Measurements from ENCODE around the gene CDKAL1. TPM values are rescaled to one million over a fixed set of nuclear protein-coding genes. Genes with fewer than 3 reads are reported as not detected.

The CDKAL1 gene
- total RNA-seq, 1 donor, result 20.0 TPM

DNA sequence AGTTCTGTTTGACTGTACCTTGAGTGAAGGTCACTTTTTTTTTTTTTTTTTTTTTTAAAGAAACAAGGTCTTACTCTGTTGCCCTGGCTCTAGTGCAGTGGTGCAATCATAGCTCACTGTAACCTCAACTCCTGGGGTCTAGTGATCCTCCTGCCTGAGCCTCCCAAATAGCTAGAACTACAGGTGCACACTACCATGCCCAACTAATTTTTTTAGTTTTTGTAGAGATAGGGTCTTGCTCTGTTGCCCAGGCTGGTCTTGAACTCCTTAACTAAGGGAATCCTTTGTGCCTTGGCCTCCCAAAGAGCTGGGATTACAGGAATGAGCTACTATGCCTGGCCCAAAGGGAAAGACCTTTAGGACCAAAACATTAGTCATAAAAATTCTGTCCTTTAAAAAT lies 413.7 kb downstream of the CDKAL1 start:
- TF ChIP-seq, protein P1, sequence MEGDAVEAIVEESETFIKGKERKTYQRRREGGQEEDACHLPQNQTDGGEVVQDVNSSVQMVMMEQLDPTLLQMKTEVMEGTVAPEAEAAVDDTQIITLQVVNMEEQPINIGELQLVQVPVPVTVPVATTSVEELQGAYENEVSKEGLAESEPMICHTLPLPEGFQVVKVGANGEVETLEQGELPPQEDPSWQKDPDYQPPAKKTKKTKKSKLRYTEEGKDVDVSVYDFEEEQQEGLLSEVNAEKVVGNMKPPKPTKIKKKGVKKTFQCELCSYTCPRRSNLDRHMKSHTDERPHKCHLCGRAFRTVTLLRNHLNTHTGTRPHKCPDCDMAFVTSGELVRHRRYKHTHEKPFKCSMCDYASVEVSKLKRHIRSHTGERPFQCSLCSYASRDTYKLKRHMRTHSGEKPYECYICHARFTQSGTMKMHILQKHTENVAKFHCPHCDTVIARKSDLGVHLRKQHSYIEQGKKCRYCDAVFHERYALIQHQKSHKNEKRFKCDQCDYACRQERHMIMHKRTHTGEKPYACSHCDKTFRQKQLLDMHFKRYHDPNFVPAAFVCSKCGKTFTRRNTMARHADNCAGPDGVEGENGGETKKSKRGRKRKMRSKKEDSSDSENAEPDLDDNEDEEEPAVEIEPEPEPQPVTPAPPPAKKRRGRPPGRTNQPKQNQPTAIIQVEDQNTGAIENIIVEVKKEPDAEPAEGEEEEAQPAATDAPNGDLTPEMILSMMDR (IDR thresholded peaks at IDR 0.05; ENCODE audit: insufficient read depth, low read length), result no peak
- DNase-seq (ENCODE audit: low read depth), result no peak
- H3K4me3 ChIP-seq (ENCODE audit: low read depth, low read length), result no peak overlapping the region

DNA sequence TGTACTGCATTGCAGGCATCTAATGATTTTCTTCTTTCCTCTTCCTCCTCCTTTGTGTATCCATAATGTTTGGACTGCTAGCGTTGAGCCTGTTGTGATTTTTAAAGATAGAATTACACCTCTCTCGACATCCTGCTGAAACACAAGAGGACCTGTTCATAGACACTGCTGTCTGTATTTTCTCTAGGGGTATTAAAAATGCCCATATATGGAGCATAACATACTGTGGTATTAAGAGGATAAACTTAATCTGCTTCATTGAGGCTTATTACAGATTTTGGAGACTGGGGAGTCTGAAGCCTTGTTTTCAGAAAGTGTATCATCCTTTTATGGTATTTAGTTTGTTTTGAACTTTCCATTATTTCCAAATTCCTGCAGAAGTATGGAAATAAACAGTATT lies 414.3 kb downstream of the CDKAL1 start:
- DNase-seq (ENCODE audit: low read depth), result no peak
- no peak overlapping the region for H3K4me3 ChIP-seq (ENCODE audit: low read depth, low read length)
- TF ChIP-seq, protein P1 (IDR thresholded peaks at IDR 0.05; ENCODE audit: insufficient read depth, low read length), result no peak

DNA sequence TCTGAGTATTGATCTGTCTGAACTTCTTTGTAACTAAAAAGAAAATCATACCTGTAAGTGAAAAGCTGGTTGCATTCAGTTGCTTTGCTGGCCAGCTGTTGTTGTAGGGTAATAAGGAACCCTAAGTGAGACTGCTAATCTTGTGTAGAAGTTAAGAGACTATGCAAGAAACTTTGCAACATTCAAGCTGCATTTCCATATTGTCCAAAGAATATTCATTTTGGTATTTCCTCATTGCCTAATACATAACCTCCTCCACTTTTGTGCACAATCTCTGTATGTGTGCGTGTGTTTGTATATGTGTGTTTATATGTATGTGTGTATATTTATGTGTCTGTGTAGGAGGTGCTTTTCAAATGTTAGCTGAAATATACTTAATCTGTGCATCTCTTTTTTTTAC lies 414.9 kb downstream of the CDKAL1 start:
- DNase-seq (ENCODE audit: low read depth), result no peak
- TF ChIP-seq, protein P1 (IDR thresholded peaks at IDR 0.05; ENCODE audit: insufficient read depth, low read length), result no peak
- no peak overlapping the region for H3K4me3 ChIP-seq (ENCODE audit: low read depth, low read length)

DNA sequence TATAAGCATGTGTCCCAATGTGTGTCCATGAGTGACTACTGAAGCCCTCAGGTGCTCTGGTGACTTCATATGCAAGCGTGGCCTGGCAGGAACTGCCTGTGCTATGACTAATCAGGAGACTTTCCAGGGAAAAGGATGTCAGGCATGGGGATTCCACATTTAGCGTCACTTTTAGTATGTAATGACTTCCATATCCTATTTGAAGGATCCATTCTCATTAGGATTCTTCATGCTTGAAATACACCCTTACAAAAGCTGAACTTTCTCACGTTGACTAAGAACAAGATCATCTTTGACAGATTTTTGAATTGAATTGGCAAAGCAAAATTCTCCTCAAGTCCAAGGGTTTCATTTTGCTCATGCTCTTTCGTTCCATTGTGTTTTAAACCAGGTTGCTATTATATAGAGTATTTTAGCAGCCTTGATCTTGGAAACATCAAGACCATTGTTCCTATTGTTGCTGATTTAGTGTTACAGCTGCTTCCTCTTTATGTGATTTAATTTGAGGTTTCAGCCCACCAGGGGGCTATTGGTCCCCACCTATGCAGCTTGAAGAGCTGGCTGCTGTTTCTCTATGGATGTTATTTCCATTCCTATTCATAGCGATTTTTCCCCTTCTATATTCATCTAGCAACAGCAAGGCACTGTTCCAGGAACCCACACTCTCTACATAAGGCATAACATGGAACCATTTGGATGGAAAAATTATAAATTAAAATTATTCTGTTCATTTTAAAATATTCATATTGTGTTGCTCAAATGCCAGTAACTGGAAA lies 418.6 kb downstream of the CDKAL1 start:
- peak; percentile 60 for DNase-seq (ENCODE audit: low read depth)
- no peak overlapping the region for H3K4me3 ChIP-seq (ENCODE audit: low read depth, low read length)
- TF ChIP-seq, protein P1 (IDR thresholded peaks at IDR 0.05; ENCODE audit: insufficient read depth, low read length), result no peak

DNA sequence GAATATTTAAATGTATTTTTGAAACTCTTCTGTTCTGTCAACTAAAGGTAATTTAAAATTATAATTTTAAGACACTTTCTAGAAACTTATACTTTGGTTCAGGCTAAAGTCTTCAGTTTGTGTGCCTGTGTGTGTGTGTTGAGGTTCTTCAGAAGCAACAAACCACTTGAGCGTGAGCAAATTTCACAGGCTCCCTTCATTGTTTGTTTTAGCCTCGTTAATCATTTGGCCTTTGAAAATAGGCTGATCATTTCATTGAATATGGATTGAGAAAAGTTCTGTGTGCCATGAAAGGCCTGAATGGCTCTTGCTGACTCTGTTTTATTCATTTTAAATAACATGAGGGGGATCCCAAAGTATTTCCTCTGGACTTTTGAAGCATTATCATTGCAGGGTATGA lies 420.1 kb downstream of the CDKAL1 start:
- no peak overlapping the region for H3K4me3 ChIP-seq (ENCODE audit: low read depth, low read length)
- TF ChIP-seq, protein P1 (IDR thresholded peaks at IDR 0.05; ENCODE audit: insufficient read depth, low read length), result no peak
- DNase-seq (ENCODE audit: low read depth), result no peak

DNA sequence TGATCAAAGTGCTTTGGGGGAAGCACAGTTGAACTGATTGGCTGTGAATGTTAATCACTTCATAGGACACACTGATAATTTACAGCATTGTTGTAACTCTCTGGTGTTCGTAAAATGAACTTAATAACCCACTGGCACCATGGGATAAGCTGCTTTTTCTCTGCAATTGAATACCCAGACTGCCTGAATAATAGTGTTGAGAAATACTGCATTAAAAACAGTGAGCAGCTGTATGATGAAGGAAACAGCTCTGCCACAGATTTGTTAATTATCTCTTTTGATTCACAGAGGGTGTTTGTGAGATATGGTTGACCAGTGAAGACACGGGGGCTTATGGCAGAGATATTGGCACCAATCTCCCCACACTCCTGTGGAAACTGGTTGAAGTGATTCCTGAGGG lies 420.9 kb downstream of the CDKAL1 start:
- no peak overlapping the region for H3K4me3 ChIP-seq (ENCODE audit: low read depth, low read length)
- no peak for DNase-seq (ENCODE audit: low read depth)
- TF ChIP-seq, protein P1 (IDR thresholded peaks at IDR 0.05; ENCODE audit: insufficient read depth, low read length), result no peak

DNA sequence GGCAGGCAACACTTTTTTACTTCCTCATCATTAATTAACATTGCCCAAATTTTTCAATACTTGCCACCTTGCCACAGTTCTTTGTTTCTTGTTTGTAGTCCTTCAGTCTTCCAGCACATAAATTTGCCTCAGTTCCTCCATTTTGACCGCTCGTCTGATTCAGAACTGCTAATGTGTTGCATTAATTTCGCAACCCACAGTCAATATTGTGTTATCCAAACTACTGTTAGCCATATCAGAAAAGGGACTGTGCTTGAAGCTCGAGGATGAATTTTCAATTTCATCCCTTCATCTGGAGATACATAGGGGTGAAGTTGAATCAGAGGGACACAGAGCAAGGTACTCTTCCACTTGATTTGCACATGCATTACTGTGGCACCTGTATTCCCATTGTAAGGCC lies 421.5 kb downstream of the CDKAL1 start:
- TF ChIP-seq, protein P1 (IDR thresholded peaks at IDR 0.05; ENCODE audit: insufficient read depth, low read length), result no peak
- no peak for DNase-seq (ENCODE audit: low read depth)
- H3K4me3 ChIP-seq (ENCODE audit: low read depth, low read length), result no peak overlapping the region
